PC-3 (cell line): Measurements from ENCODE around the gene POLR2E. TPM values are rescaled to one million over a fixed set of nuclear protein-coding genes. Genes with fewer than 3 reads are reported as not detected.
A peak's percentile ranks its signal among the peaks of the same experiment; 100 is the strongest.

Experiments
- ATAC-seq: fragments of 200-7000 bp; cut with Tn5 transposase; 2 replicates; pipeline ENCODE4 v1.9.1; 2020; ENCODE audit warnings: mild to moderate bottlenecking, moderate library complexity
- BruUV-seq: library from RNA; stranded (reverse); fragments of 400-500 nt; replicated peaks from 2 replicates; lab custom pipeline; 2021; lab: Mats Ljungman, UMichigan
- CTCF ChIA-PET: fragments of 300-600 bp; sonication (Branson Sonifier 250); formaldehyde crosslinking; loops from one replicate; lab custom pipeline; 2022; ENCODE audit warnings: antibody characterized with exemption; lab: Charles Lee
- POLR2A ChIA-PET: fragments of 300-600 bp; sonication (Branson Sonifier 250); formaldehyde crosslinking; loops from one replicate; lab custom pipeline; 2022; ENCODE audit warnings: antibody characterized with exemption; ENCODE audit not compliant: unreplicated experiment; lab: Charles Lee
- DNase-seq: peaks from one replicate; pipeline ENCODE4 v3.0.0-alpha.2; 2015
- H2AFZ ChIP-seq: fragments of 300-600 bp; sonication (generic); 2 replicates; pipeline ENCODE4 v1.6.0; 2016; ENCODE audit warnings: antibody characterized with exemption, low read length
- H3F3A ChIP-seq: fragments of 300-600 bp; sonication (generic); one replicate; pipeline ENCODE4 v1.6.0; 2017; ENCODE audit warnings: antibody characterized with exemption, low read length, control low read depth, mild to moderate bottlenecking; ENCODE audit not compliant: unreplicated experiment
- H3K27ac ChIP-seq: fragments of 300-600 bp; sonication (generic); 2 replicates; pipeline ENCODE4 v1.5.1; 2016; ENCODE audit warnings: mild to moderate bottlenecking, low read length
- H3K27me3 ChIP-seq: fragments of 300-600 bp; sonication (generic); 2 replicates; pipeline ENCODE4 v1.6.1; 2016; ENCODE audit warnings: low read length, mixed read lengths
- H3K36me3 ChIP-seq: fragments of 300-600 bp; sonication (generic); 2 replicates; pipeline ENCODE4 v1.6.1; 2016; ENCODE audit warnings: low read depth, mixed run types, low read length, mixed read lengths
- H3K4me1 ChIP-seq: fragments of 300-600 bp; sonication (generic); 2 replicates; pipeline ENCODE4 v1.5.1; 2016; ENCODE audit warnings: low read length; ENCODE audit not compliant: insufficient read depth
- H3K4me2 ChIP-seq: fragments of 300-600 bp; sonication (generic); 2 replicates; pipeline ENCODE4 v1.6.0; 2016; ENCODE audit warnings: low read length
- H3K4me3 ChIP-seq: fragments of 300-600 bp; sonication (generic); 2 replicates; pipeline ENCODE4 v1.5.1; 2016; ENCODE audit warnings: mild to moderate bottlenecking, low read length, mixed read lengths
- H3K79me2 ChIP-seq: fragments of 300-600 bp; sonication (generic); 2 replicates; pipeline ENCODE4 v1.6.1; 2017; ENCODE audit warnings: low read length, mixed read lengths
- H3K9ac ChIP-seq: fragments of 300-600 bp; sonication (generic); 2 replicates; pipeline ENCODE4 v1.6.0; 2016; ENCODE audit warnings: mild to moderate bottlenecking, low read length
- H3K9me2 ChIP-seq: fragments of 300-600 bp; sonication (generic); replicated peaks from 2 replicates; pipeline ENCODE4 v1.6.1; 2016; ENCODE audit warnings: mixed run types, low read length, mixed read lengths
- H3K9me3 ChIP-seq: fragments of 300-600 bp; sonication (generic); 2 replicates; pipeline ENCODE4 v1.6.1; 2016; ENCODE audit warnings: low read length, mixed read lengths
- H4K20me1 ChIP-seq: fragments of 300-600 bp; sonication (generic); 2 replicates; pipeline ENCODE4 v1.6.1; 2016; ENCODE audit warnings: low read length, mixed read lengths
- CTCF ChIP-seq: fragments of 300-600 bp; sonication (generic); conservative IDR thresholded peaks from 2 replicates; pipeline ENCODE4 v1.5.1; 2017; ENCODE audit warnings: antibody characterized with exemption, low read depth, mild to moderate bottlenecking, low read length
- EZH2 ChIP-seq: fragments of 300-600 bp; sonication (generic); IDR thresholded peaks from one replicate; pipeline ENCODE4 v1.6.1; 2017; ENCODE audit warnings: antibody characterized with exemption, mild to moderate bottlenecking, low read length; ENCODE audit not compliant: unreplicated experiment
- EZH2phosphoT487 ChIP-seq: fragments of 300-600 bp; sonication (generic); IDR thresholded peaks from 2 replicates; pipeline ENCODE4 v1.6.1; 2018; ENCODE audit warnings: mild to moderate bottlenecking, antibody characterized with exemption, low read length, borderline replicate concordance
- intact Hi-C: fragments of 100-400 bp; cut with micrococcal nuclease; formaldehyde crosslinking; loops from 2 replicates; pipeline ENCODE4 v1.9.0; 2023
- total RNA-seq: library from RNA; depleted of rRNA; stranded (reverse); fragments of >200 nt; gene quantifications from 2 replicates; pipeline ENCODE4 v1.2.3, GENCODE V29; 2014

Gene POLR2E
- total RNA-seq, 1 experiment from 2014 or later = 375 TPM

DNA sequence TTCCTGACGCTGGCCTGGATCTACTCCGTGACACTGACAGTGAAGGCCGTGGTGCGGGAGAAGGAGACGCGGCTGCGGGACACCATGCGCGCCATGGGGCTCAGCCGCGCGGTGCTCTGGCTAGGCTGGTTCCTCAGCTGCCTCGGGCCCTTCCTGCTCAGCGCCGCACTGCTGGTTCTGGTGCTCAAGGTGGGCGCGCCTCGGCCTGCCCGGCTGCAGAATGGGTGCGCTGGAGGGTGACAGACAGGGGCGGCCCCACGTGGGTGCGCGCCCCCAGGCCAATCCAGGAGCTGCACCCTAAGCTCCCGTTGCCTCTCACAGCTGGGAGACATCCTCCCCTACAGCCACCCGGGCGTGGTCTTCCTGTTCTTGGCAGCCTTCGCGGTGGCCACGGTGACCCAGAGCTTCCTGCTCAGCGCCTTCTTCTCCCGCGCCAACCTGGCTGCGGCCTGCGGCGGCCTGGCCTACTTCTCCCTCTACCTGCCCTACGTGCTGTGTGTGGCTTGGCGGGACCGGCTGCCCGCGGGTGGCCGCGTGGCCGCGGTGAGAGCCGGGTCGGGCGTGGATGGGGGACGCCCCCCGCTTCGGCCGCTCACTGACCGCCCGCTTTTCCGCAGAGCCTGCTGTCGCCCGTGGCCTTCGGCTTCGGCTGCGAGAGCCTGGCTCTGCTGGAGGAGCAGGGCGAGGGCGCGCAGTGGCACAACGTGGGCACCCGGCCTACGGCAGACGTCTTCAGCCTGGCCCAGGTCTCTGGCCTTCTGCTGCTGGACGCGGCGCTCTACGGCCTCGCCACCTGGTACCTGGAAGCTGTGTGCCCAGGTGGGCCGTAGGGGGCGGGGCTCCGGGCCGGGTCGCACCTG lies 48.1 kb downstream of the POLR2E start:
- ChIA-PET CTCF (no interaction called here), POLR2A (no interaction called here)
- no peaks in the 10 kb centered on the region for H3K27me3 ChIP-seq
- no peaks in the 10 kb centered on the region for H3K79me2 ChIP-seq
- H3K9ac ChIP-seq = no peak overlapping the region
- intact Hi-C loops = no loop called here
- DNase-seq (no peak), ATAC-seq (no peak)
- H3K27ac ChIP-seq = no peak overlapping the region
- no peak overlapping the region for H3K4me3 ChIP-seq
- H3K4me2 ChIP-seq = no peak overlapping the region
- no peaks in the 10 kb centered on the region for H3K9me2 ChIP-seq
- no TSS peak for BruUV-seq
- no peaks in the 10 kb centered on the region for H3F3A ChIP-seq
- H3K36me3 ChIP-seq = no peaks in the 10 kb centered on the region
- TF ChIP-seq CTCF (no peak), EZH2 (no peak), EZH2phosphoT487 (no peak)
- H2AFZ ChIP-seq = no peak overlapping the region
- no peaks in the 10 kb centered on the region for H3K9me3 ChIP-seq
- peaks cover 4% of the 10 kb centered on the region; the same call in 1 of the 2 replicates for H3K4me1 ChIP-seq
- H4K20me1 ChIP-seq = no peaks in the 10 kb centered on the region

GRCh38 chr19:1046117-1046626 lies 49.0 kb downstream of the POLR2E start:
- peaks cover 12% of the 10 kb centered on the region; the same call in 1 of the 2 replicates for H3K4me1 ChIP-seq
- no peaks in the 10 kb centered on the region for H3K79me2 ChIP-seq
- no peak overlapping the region for H3K4me2 ChIP-seq
- no TSS peak for BruUV-seq
- POLR2A ChIA-PET = no interaction called here
- H2AFZ ChIP-seq = no peak overlapping the region
- no peaks in the 10 kb centered on the region for H3F3A ChIP-seq
- intact Hi-C loops = no loop called here
- no peaks in the 10 kb centered on the region for H3K9me2 ChIP-seq
- H3K4me3 ChIP-seq = no peak overlapping the region
- CTCF ChIA-PET = no interaction called here
- ATAC-seq (no peak), DNase-seq (no peak)
- no peak overlapping the region for H3K27ac ChIP-seq
- TF ChIP-seq EZH2phosphoT487 = no peak
- no peak for TF ChIP-seq EZH2
- H4K20me1 ChIP-seq = no peaks in the 10 kb centered on the region
- H3K27me3 ChIP-seq = no peaks in the 10 kb centered on the region
- no peak overlapping the region for H3K9ac ChIP-seq
- no peaks in the 10 kb centered on the region for H3K36me3 ChIP-seq
- H3K9me3 ChIP-seq = no peaks in the 10 kb centered on the region

- Histone ChIP-seq H3K9ac (no peak overlapping the region), H2AFZ (no peak overlapping the region), H3K9me2 (no peaks in the 10 kb centered on the region), H3K36me3 (no peaks in the 10 kb centered on the region), H3F3A (no peaks in the 10 kb centered on the region), H3K4me2 (no peak overlapping the region), H3K4me1 (peaks cover 16% of the 10 kb centered on the region; the same call in 1 of the 2 replicates), H3K4me3 (no peak overlapping the region), H3K27me3 (no peaks in the 10 kb centered on the region), H4K20me1 (no peaks in the 10 kb centered on the region), H3K9me3 (no peaks in the 10 kb centered on the region), H3K79me2 (no peaks in the 10 kb centered on the region), H3K27ac (no peak overlapping the region)
- POLR2A ChIA-PET = no interaction called here
- DNase-seq (peak; percentile 66), ATAC-seq (no peak)
- no TSS peak for BruUV-seq
- TF ChIP-seq EZH2phosphoT487 (no peak), CTCF (no peak), EZH2 (no peak)
- CTCF ChIA-PET = no interaction called here
- intact Hi-C loops = no loop called here
Measured at GRCh38 chr19:1045247-1045603, 50.0 kb downstream of the POLR2E start.
